ENCODE measurements around the gene KCNJ10. TPM values are rescaled to one million over a fixed set of nuclear protein-coding genes. Genes with fewer than 3 reads are reported as not detected.

The KCNJ10 gene
- total and polyA plus RNA-seq, 2 of the 13 experiments (the other 11 are each of a cell fraction or from before 2014, with no cell fraction given) = 4.4 to 10.3 TPM

DNA sequence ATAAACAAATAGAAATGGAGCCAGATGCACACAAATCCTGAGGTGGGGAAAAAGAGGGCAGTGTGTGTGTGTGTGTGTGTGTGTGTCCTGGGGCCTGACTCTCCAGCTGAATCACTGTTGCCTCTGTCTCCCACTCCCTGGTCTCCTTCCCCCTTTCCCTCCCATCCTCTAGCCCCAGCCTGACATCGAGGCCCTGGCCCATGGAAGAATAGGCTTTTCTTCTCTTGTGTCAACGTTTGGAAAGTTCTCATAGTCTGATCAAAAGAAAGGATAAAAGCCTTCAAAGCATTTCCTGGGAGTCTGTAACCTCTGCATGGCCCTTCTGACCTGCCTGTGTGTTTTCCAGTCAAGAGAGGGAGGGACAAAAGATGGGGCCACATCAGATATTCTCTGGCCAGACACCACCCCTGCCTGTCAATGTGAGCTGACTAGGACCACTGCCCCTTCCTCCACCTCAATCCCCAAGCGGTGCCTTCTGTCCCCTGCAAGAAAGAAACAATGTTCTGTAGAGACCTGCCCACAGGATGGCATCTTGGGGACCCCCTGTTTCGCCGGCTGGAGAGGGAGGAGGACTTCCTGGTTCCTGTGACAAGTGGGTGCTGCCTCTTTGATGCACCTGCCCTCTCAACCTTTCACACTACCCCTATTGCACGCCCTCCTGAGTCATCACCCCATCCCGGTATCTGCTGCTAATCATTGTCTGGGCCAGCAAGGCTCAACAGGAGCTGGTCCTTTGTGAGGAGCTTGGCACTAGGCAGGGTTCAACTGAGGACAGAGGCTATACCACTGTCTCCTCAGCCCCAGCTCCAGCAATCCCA, 16.2 kb downstream of the KCNJ10 start (continued):
- TF ChIP-seq, protein P1, sequence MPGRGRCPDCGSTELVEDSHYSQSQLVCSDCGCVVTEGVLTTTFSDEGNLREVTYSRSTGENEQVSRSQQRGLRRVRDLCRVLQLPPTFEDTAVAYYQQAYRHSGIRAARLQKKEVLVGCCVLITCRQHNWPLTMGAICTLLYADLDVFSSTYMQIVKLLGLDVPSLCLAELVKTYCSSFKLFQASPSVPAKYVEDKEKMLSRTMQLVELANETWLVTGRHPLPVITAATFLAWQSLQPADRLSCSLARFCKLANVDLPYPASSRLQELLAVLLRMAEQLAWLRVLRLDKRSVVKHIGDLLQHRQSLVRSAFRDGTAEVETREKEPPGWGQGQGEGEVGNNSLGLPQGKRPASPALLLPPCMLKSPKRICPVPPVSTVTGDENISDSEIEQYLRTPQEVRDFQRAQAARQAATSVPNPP (CRISPR knock-in tag; IDR thresholded peaks at IDR 0.05) = no peak
- no peak for TF ChIP-seq SNAI1 (CRISPR knock-in tag; IDR thresholded peaks at IDR 0.05; ENCODE audit: borderline replicate concordance)
- TF ChIP-seq HMG20A (CRISPR knock-in tag; IDR thresholded peaks at IDR 0.05; ENCODE audit: borderline replicate concordance) = peak; percentile 67; the same call in 1 of the 2 replicates
- peak; percentile 52 for TF ChIP-seq XRCC5 (optimal IDR thresholded peaks at IDR 0.05; ENCODE audit: low read length)
- TF ChIP-seq, protein P2, sequence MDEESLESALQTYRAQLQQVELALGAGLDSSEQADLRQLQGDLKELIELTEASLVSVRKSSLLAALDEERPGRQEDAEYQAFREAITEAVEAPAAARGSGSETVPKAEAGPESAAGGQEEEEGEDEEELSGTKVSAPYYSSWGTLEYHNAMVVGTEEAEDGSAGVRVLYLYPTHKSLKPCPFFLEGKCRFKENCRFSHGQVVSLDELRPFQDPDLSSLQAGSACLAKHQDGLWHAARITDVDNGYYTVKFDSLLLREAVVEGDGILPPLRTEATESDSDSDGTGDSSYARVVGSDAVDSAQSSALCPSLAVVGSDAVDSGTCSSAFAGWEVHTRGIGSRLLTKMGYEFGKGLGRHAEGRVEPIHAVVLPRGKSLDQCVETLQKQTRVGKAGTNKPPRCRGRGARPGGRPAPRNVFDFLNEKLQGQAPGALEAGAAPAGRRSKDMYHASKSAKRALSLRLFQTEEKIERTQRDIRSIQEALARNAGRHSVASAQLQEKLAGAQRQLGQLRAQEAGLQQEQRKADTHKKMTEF (CRISPR knock-in tag; IDR thresholded peaks at IDR 0.05) = peak; percentile 74
- TF ChIP-seq STAG1 (CRISPR knock-in tag; IDR thresholded peaks at IDR 0.05) = no peak
- TF ChIP-seq ZC3H4 (CRISPR knock-in tag; IDR thresholded peaks at IDR 0.05; ENCODE audit: borderline replicate concordance) = no peak
- no peak for TF ChIP-seq SRSF1 (optimal IDR thresholded peaks at IDR 0.05; ENCODE audit: low read depth, low read length)
- TF ChIP-seq SP1 (IDR thresholded peaks at IDR 0.05) = no peak
- no peak for TF ChIP-seq SP1 (CRISPR knock-in tag; IDR thresholded peaks at IDR 0.05)
- TF ChIP-seq, protein P3, sequence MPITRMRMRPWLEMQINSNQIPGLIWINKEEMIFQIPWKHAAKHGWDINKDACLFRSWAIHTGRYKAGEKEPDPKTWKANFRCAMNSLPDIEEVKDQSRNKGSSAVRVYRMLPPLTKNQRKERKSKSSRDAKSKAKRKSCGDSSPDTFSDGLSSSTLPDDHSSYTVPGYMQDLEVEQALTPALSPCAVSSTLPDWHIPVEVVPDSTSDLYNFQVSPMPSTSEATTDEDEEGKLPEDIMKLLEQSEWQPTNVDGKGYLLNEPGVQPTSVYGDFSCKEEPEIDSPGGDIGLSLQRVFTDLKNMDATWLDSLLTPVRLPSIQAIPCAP (CRISPR knock-in tag; IDR thresholded peaks at IDR 0.05; ENCODE audit: low read depth) = no peak
- TF ChIP-seq, protein P4, sequence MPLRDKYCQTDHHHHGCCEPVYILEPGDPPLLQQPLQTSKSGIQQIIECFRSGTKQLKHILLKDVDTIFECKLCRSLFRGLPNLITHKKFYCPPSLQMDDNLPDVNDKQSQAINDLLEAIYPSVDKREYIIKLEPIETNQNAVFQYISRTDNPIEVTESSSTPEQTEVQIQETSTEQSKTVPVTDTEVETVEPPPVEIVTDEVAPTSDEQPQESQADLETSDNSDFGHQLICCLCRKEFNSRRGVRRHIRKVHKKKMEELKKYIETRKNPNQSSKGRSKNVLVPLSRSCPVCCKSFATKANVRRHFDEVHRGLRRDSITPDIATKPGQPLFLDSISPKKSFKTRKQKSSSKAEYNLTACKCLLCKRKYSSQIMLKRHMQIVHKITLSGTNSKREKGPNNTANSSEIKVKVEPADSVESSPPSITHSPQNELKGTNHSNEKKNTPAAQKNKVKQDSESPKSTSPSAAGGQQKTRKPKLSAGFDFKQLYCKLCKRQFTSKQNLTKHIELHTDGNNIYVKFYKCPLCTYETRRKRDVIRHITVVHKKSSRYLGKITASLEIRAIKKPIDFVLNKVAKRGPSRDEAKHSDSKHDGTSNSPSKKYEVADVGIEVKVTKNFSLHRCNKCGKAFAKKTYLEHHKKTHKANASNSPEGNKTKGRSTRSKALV (CRISPR knock-in tag; IDR thresholded peaks at IDR 0.05) = no peak
- peak; percentile 3 to 95; a peak in 2 of 4 replicates for TF ChIP-seq EP300 (IDR thresholded peaks at IDR 0.05; ENCODE audit: low read depth in 2 of 2, low read length in 2 of 2)
- TF ChIP-seq EP300 (CRISPR knock-in tag; IDR thresholded peaks at IDR 0.05; ENCODE audit: borderline replicate concordance) = peak; percentile 91
- TF ChIP-seq ERF (CRISPR knock-in tag; IDR thresholded peaks at IDR 0.05) = no peak; the same call in 1 of the 2 replicates
- TF ChIP-seq, protein P5, sequence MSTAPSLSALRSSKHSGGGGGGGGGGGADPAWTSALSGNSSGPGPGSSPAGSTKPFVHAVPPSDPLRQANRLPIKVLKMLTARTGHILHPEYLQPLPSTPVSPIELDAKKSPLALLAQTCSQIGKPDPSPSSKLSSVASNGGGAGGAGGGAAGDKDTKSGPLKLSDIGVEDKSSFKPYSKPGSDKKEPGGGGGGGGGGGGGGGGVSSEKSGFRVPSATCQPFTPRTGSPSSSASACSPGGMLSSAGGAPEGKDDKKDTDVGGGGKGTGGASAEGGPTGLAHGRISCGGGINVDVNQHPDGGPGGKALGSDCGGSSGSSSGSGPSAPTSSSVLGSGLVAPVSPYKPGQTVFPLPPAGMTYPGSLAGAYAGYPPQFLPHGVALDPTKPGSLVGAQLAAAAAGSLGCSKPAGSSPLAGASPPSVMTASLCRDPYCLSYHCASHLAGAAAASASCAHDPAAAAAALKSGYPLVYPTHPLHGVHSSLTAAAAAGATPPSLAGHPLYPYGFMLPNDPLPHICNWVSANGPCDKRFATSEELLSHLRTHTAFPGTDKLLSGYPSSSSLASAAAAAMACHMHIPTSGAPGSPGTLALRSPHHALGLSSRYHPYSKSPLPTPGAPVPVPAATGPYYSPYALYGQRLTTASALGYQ (CRISPR knock-in tag; IDR thresholded peaks at IDR 0.05) = peak; percentile 89; the same call in 1 of the 2 replicates

Data from HepG2 (cell line).